KMS-11 (cell line): ENCODE results near the gene EARS2.

Experiments
- H2AFZ ChIP-seq: fragments of 200-600 bp; sonication (generic); 2 replicates; pipeline ENCODE4 v1.6.1; 2016; ENCODE audit warnings: antibody characterized with exemption, mixed run types, low read depth
- H3K27ac ChIP-seq: fragments of 200-600 bp; sonication (generic); 2 replicates; pipeline ENCODE4 v1.6.1; 2016; ENCODE audit warnings: mild to moderate bottlenecking, mixed run types
- H3K27me3 ChIP-seq: fragments of 200-600 bp; sonication (generic); 2 replicates; pipeline ENCODE4 v1.6.1; 2017; ENCODE audit warnings: mild to moderate bottlenecking, low read depth, mixed run types, moderate library complexity; ENCODE audit not compliant: insufficient read depth
- H3K36me3 ChIP-seq: fragments of 200-600 bp; sonication (generic); 2 replicates; pipeline ENCODE4 v1.6.1; 2017; ENCODE audit warnings: mild to moderate bottlenecking, mixed run types; ENCODE audit not compliant: insufficient read depth
- H3K4me1 ChIP-seq: fragments of 200-600 bp; sonication (generic); 2 replicates; pipeline ENCODE4 v1.6.1; 2016; ENCODE audit warnings: mild to moderate bottlenecking, low read depth, mixed run types; ENCODE audit not compliant: poor library complexity, severe bottlenecking
- H3K4me2 ChIP-seq: fragments of 200-600 bp; sonication (generic); 2 replicates; pipeline ENCODE4 v1.7.0; 2016; ENCODE audit warnings: mild to moderate bottlenecking, mixed run types
- H3K4me3 ChIP-seq: fragments of 200-600 bp; sonication (generic); IDR thresholded peaks from 2 replicates; pipeline ENCODE4 v1.6.1; 2017; ENCODE audit warnings: low read depth, low read length, mixed read lengths; ENCODE audit not compliant: insufficient read depth
- H3K79me2 ChIP-seq: fragments of 200-600 bp; sonication (generic); 2 replicates; pipeline ENCODE4 v1.6.1; 2016; ENCODE audit warnings: low read depth, mixed run types; ENCODE audit not compliant: insufficient read depth
- H3K9ac ChIP-seq: fragments of 200-600 bp; sonication (generic); 2 replicates; pipeline ENCODE4 v1.6.1; 2016; ENCODE audit warnings: mild to moderate bottlenecking, mixed run types
- H4K20me1 ChIP-seq: fragments of 200-600 bp; sonication (generic); 2 replicates; pipeline ENCODE4 v1.6.1; 2016; ENCODE audit warnings: mild to moderate bottlenecking, mixed run types; ENCODE audit not compliant: insufficient read depth
- CTCF ChIP-seq: fragments of 200-600 bp; sonication (generic); conservative IDR thresholded peaks from 2 replicates; pipeline ENCODE4 v1.6.1; 2017; ENCODE audit warnings: low read depth, mild to moderate bottlenecking, antibody characterized with exemption, low read length, moderate library complexity, mixed read lengths

Gene EARS2

GRCh38 chr16:23561586-23561985 lies 4.4 kb upstream of the EARS2 start:
- H4K20me1 ChIP-seq = peaks cover 4% of the 10 kb centered on the region; the same call in 1 of the 2 replicates
- no peak overlapping the region for H3K4me3 ChIP-seq
- H3K36me3 ChIP-seq = peaks cover 29% of the 10 kb centered on the region; the same call in 1 of the 2 replicates

GRCh38 chr16:23557779-23558702 lies 891 bp upstream of the EARS2 start:
- peak overlapping the region; percentile 92 for H3K4me2 ChIP-seq
- H3K9ac ChIP-seq = peak overlapping the region; percentile 95
- H3K27ac ChIP-seq = peak overlapping the region; percentile 81

More at GRCh38 chr16:23561586-23561985, 4.4 kb upstream of the EARS2 start:
- Histone ChIP-seq H3K4me2 (no peak overlapping the region), H3K4me1 (peaks cover 31% of the 10 kb centered on the region), H3K27ac (no peak overlapping the region), H3K27me3 (no peaks in the 10 kb centered on the region), H2AFZ (no peak overlapping the region), H3K9ac (no peak overlapping the region), H3K79me2 (peaks cover 42% of the 10 kb centered on the region)
- peak; percentile 26; the same call in 1 of the 2 replicates for TF ChIP-seq CTCF

GRCh38 chr16:23554536-23554935 lies 2.6 kb downstream of the EARS2 start:
- Histone ChIP-seq H3K36me3 (peaks cover 13% of the 10 kb centered on the region; the same call in 1 of the 2 replicates), H3K27ac (no peak overlapping the region), H4K20me1 (peaks cover 3% of the 10 kb centered on the region; the same call in 1 of the 2 replicates), H3K9ac (no peak overlapping the region), H3K4me2 (no peak overlapping the region), H3K79me2 (peaks cover 48% of the 10 kb centered on the region), H3K4me1 (peaks cover 32% of the 10 kb centered on the region), H2AFZ (no peak overlapping the region), H3K4me3 (no peak overlapping the region), H3K27me3 (no peaks in the 10 kb centered on the region)
- no peak for TF ChIP-seq CTCF

More at GRCh38 chr16:23557779-23558702, 891 bp upstream of the EARS2 start:
- Histone ChIP-seq H2AFZ (peak overlapping the region; percentile 45), H3K4me3 (no peak overlapping the region), H3K79me2 (peaks cover 69% of the 10 kb centered on the region), H4K20me1 (peaks cover 4% of the 10 kb centered on the region; the same call in 1 of the 2 replicates), H3K27me3 (no peaks in the 10 kb centered on the region), H3K36me3 (peaks cover 9% of the 10 kb centered on the region; the same call in 1 of the 2 replicates), H3K4me1 (peaks cover 50% of the 10 kb centered on the region)
- TF ChIP-seq CTCF = no peak

GRCh38 chr16:23552161-23552560 lies 5.0 kb downstream of the EARS2 start:
- peaks cover 30% of the 10 kb centered on the region for H3K79me2 ChIP-seq
- H3K9ac ChIP-seq = no peak overlapping the region
- no peak overlapping the region for H3K27ac ChIP-seq
- H3K36me3 ChIP-seq = peaks cover 14% of the 10 kb centered on the region; the same call in 1 of the 2 replicates
- no peak overlapping the region for H3K4me3 ChIP-seq
- no peaks in the 10 kb centered on the region for H4K20me1 ChIP-seq
- no peak for TF ChIP-seq CTCF
- no peaks in the 10 kb centered on the region for H3K27me3 ChIP-seq
- no peak overlapping the region for H3K4me2 ChIP-seq
- H2AFZ ChIP-seq = no peak overlapping the region
- peaks cover 20% of the 10 kb centered on the region for H3K4me1 ChIP-seq
